ENCODE data around the gene BMPER.

Gene BMPER

DNA sequence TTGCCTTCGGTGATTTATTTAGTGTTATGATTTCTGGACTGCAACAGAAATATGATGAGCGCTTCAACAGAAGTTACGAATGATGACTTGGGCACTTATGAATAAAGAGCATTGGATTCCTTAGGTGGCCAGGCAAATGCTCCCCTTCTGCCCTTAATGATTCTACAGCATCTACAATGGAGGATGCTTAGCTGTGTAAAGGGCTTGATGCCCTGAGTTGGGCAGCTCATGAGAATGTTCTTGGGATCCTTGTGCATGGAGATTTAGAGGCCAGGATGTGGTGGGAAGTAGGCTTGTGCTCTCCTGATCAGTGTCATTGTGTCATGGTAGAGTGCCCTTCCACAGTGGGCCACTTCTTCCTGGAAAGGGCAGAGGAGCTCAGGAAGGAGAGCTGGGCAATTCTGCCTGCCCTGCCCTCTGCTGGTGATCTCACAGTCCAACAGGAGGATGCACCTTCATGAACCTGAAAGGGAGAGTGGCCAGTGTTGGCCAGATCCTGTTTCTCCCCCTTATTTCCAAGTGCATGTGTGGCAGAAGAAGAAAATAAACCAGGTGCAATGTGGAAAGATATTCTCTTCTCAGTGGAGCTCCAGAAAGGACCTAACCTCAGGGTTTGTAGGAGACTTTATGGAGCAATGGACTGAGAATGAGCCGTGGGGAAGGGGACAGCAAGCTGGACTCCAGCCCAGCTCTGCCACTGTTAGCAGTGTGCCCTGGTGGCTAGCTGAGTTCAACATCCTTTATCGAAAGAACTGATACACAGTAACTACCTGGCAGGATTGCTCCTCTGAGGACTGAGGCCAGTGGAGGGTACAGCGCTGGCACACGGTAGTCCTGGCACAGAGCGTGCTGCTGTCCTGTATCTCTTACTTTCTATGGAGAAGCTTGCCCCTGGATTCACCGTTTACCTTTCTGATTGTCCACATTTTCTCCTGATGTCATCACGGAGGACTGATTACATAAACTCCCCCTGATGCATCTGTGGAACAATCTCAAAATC is 182.9 kb downstream of the BMPER start:
- TF ChIP-seq, protein P1, sequence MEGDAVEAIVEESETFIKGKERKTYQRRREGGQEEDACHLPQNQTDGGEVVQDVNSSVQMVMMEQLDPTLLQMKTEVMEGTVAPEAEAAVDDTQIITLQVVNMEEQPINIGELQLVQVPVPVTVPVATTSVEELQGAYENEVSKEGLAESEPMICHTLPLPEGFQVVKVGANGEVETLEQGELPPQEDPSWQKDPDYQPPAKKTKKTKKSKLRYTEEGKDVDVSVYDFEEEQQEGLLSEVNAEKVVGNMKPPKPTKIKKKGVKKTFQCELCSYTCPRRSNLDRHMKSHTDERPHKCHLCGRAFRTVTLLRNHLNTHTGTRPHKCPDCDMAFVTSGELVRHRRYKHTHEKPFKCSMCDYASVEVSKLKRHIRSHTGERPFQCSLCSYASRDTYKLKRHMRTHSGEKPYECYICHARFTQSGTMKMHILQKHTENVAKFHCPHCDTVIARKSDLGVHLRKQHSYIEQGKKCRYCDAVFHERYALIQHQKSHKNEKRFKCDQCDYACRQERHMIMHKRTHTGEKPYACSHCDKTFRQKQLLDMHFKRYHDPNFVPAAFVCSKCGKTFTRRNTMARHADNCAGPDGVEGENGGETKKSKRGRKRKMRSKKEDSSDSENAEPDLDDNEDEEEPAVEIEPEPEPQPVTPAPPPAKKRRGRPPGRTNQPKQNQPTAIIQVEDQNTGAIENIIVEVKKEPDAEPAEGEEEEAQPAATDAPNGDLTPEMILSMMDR (IDR thresholded peaks at IDR 0.05; ENCODE audit: insufficient read depth, low read depth, low read length, missing control alignments) = peak; percentile 82
- H3K4me3 ChIP-seq (ENCODE audit: low read length) = no peak overlapping the region
- peak; percentile 61 for DNase-seq (ENCODE audit: low read depth)

DNA sequence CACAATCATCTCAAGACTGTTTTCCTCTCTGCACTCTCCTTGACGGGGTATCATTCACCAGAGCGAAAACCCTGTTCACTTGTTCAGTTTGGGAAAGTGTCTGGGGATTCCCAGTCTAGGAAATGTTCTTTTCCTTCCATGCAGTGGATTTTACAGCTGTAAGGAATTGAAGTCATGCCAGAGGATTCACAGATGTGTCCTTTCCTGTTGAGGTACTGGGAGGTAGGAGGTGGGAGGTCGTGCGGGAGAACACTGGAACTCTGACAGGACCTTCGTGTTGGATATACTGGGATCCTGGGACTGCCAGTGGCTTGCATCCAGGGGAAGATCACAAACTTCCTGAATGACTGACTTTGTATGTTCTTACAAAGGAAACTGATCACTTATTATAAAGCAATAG is 185.5 kb downstream of the BMPER start:
- no peak for DNase-seq (ENCODE audit: low read depth)
- TF ChIP-seq, protein P1 (IDR thresholded peaks at IDR 0.05; ENCODE audit: insufficient read depth, low read depth, low read length, missing control alignments) = no peak
- H3K4me3 ChIP-seq (ENCODE audit: low read length) = no peak overlapping the region

DNA sequence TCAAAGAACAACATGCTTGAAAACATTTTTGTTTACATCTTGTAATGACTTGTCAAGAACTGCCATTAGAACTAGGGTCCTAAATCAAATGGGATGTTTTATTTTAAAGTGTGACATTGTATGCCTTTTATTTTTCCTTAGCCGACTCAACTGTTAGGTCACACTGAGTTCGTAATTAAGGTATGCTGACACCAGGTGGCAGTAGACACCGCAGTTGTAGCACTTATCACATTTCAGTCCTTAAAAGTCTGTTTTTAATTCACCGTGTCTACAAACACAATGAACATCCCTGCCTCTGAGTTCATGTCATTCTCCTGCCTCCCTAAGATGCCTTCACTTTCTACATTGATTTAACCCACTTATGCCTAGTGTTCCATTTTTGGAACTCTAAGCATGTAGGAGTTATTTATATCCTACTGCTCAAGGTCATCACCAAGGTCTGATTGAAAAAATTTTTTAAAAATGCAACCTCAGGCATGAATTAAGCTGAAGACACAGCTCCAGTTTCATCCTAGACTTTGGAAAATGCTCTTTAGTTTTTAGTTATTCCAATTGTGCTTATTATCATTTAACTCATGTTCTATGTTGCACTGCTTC is 186.1 kb downstream of the BMPER start:
- H3K4me3 ChIP-seq (ENCODE audit: low read length) = no peak overlapping the region
- TF ChIP-seq, protein P1 (IDR thresholded peaks at IDR 0.05; ENCODE audit: insufficient read depth, low read depth, low read length, missing control alignments) = peak; percentile 65
- peak; percentile 79 for DNase-seq (ENCODE audit: low read depth)

DNA sequence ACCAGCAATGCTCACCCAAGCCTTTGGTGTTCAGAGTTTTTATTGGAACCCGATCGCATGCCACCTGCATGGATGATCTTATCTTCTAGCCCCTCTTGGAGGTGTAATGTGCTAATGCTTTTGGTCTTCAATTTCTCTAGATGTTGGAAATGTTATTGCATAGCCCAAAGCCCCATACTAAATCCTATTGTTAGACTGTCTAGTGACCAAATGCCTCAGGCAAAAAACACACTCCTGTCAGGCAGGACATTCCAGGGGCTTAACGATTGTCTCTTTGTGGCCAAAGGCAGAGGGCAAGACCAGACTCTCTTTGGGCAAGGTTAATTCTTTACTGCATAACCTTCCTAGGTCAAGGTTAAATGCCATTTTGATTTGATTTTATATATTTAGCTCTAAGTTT is 187.9 kb downstream of the BMPER start:
- H3K4me3 ChIP-seq (ENCODE audit: low read length) = no peak overlapping the region
- DNase-seq (ENCODE audit: low read depth) = no peak
- TF ChIP-seq, protein P1 (IDR thresholded peaks at IDR 0.05; ENCODE audit: insufficient read depth, low read depth, low read length, missing control alignments) = no peak

DNA sequence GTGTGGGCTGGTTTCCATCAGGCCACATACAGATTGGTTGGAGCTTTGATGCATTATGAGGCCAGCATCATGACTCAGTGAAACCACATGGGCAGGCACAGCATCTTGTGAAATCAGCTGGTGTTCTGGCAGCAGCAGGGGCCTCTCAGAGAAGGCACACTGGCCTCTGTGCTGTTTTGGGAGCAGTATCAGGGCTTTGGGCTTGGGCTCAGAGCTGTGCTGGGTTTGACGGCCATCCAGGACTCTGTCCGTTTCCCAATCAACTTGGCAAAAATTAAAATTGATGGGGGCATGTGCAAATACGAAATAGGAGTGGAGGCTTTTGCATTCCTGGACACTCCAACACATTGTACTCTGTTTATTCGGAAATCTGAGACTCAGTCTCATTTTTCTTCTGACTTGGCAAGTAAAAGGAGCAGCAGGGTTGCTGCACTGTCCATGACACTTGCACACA is 190.9 kb downstream of the BMPER start:
- DNase-seq (ENCODE audit: low read depth) = peak; percentile 70
- no peak overlapping the region for H3K4me3 ChIP-seq (ENCODE audit: low read length)

DNA sequence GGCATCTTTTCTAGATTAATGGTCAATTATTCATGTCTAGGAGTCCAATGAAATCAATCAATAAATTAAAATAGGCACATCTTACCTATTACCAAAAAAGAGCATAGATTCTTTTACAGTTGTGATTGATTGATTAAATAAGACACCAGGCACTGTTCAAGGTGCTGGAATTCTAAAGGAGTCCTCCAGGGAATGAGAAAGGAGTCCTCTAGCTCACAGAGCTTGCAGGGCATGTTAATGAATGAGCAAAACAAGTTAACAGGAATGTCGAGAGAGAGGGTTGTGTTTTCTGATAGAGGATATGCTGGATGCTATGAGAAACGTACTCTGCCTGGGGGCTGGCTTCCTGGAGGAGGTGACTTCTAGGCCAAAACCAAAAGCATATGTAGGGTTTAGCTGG is 191.4 kb downstream of the BMPER start:
- TF ChIP-seq, protein P1 (IDR thresholded peaks at IDR 0.05; ENCODE audit: insufficient read depth, low read depth, low read length, missing control alignments) = no peak
- DNase-seq (ENCODE audit: low read depth) = no peak

More for the DNA sequence above, 190.9 kb downstream of the BMPER start:
- TF ChIP-seq, protein P1 (IDR thresholded peaks at IDR 0.05; ENCODE audit: insufficient read depth, low read depth, low read length, missing control alignments) = no peak

More for the DNA sequence above, 191.4 kb downstream of the BMPER start:
- H3K4me3 ChIP-seq (ENCODE audit: low read length) = no peak overlapping the region
